ENCODE results near the gene DNAH5.

DNA sequence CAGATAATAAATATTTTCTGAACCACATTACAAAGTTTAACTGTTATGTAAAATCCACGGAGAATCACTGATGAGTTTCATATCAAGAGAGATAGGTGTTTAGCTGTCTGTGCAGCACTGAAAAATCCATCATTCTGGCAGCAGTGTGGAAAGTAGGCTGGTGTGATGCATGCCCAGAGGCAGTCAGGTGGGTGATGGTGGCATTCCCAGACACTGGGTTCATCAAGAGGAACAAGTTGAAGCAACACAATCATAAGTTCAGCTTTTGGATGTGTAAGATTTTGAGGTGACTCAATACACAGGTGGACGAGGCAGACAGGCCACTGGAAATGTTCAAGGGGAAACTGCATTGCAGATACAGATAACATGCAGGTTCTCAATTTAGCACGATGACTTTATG lies 11.9 kb downstream of the DNAH5 start:
- TF ChIP-seq, protein P1, sequence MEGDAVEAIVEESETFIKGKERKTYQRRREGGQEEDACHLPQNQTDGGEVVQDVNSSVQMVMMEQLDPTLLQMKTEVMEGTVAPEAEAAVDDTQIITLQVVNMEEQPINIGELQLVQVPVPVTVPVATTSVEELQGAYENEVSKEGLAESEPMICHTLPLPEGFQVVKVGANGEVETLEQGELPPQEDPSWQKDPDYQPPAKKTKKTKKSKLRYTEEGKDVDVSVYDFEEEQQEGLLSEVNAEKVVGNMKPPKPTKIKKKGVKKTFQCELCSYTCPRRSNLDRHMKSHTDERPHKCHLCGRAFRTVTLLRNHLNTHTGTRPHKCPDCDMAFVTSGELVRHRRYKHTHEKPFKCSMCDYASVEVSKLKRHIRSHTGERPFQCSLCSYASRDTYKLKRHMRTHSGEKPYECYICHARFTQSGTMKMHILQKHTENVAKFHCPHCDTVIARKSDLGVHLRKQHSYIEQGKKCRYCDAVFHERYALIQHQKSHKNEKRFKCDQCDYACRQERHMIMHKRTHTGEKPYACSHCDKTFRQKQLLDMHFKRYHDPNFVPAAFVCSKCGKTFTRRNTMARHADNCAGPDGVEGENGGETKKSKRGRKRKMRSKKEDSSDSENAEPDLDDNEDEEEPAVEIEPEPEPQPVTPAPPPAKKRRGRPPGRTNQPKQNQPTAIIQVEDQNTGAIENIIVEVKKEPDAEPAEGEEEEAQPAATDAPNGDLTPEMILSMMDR (conservative IDR thresholded peaks at IDR 0.05), result no peak
- TF ChIP-seq ZFX (IDR thresholded peaks at IDR 0.05), result no peak

All from C4-2B (cell line).